Transverse colon (tissue), 3 donors: Measurements from ENCODE around the gene FGF3.

ENCODE experiments used
- POLR2A ChIP-seq: fragments of 450-650 bp; IDR thresholded peaks from one replicate; pipeline ENCODE4 v1.6.1; 2016; ENCODE audit warnings: antibody characterized with exemption, mild to moderate bottlenecking, moderate library complexity
- TF ChIP-seq, protein P1 (sequence below), 5 experiments: fragments of 200-600 bp in 3 of 5; fragments of 450-650 bp in 2 of 5; sonication (generic) in 3 of 5; IDR thresholded peaks; 1 replicate in 2 of 5; 2 replicates in 3 of 5; pipeline ENCODE4 v1.5.1; 2016 to 2017; ENCODE audit warnings: antibody characterized with exemption in 5 of 5, inconsistent platforms in 3 of 5, mild to moderate bottlenecking in 2 of 5, moderate library complexity in 1 of 5

DNA sequence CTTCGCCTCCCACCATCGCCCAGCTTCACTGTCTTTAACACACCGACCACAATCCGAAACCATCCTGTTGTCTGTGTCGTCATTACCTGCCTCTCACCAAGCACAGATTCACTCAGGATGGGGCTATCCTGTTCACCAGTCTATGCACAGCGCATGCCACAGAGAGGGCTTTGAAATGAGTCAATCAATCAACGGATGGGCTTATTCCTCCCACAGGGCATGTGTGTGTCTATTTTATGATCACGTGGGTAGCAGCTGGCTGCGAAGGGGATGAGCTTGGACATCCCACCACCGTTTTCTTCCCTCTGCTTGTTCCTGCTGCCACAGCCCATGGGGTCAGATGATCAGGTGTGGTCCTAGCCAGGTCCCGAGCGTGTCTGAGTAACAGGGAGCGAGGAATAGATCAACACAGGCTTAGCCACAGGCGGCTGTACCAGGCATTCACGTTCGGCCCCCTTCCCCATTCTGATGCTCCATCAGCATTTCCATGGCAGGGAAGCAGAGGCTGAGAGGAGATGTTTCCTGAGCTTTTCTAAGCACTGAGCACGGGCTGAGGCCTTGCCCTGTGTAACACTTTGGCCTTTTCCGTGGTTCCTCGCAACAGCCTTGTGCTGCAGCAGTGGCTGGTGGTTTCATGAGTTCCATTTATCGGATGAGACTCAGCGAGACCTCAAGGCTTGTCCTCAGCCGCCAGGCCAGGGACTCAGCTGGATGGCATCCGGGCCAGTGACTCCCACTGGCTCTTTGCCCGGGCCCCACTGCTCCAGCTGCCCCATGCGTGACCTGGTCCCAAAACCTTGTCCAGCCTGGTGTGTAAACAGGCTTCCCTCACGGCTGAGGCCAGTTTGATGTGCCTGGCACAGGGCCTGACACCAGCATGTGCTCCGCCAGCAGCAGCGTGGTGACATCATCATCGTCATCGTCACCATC lies 48.1 kb upstream of the FGF3 start:
- TF ChIP-seq POLR2A, result no peak
- TF ChIP-seq, protein P1, sequence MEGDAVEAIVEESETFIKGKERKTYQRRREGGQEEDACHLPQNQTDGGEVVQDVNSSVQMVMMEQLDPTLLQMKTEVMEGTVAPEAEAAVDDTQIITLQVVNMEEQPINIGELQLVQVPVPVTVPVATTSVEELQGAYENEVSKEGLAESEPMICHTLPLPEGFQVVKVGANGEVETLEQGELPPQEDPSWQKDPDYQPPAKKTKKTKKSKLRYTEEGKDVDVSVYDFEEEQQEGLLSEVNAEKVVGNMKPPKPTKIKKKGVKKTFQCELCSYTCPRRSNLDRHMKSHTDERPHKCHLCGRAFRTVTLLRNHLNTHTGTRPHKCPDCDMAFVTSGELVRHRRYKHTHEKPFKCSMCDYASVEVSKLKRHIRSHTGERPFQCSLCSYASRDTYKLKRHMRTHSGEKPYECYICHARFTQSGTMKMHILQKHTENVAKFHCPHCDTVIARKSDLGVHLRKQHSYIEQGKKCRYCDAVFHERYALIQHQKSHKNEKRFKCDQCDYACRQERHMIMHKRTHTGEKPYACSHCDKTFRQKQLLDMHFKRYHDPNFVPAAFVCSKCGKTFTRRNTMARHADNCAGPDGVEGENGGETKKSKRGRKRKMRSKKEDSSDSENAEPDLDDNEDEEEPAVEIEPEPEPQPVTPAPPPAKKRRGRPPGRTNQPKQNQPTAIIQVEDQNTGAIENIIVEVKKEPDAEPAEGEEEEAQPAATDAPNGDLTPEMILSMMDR (IDR thresholded peaks at IDR 0.05), result no peak
